GM18873 (cell line): ENCODE measurements around the gene ERGIC1.

Experiments
- ATAC-seq: cut with Tn5 transposase; IDR thresholded peaks from one replicate; pipeline ENCODE4 v1.9.1; 2021; ENCODE audit warnings: mild to moderate bottlenecking, moderate library complexity, moderate number of reproducible peaks; ENCODE audit not compliant: unreplicated experiment, low FRiP score

Gene ERGIC1

DNA sequence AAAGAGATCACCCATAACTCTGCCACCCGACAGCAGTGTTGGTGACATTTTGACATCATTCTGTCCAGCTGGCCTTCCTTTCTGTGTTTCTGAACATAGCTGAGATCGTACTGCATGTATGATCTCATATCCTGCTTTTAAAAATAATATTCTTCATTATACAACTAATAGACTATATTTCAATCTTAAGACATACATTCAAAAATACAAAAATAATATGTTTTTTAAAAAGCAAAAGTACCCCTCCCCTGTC lies 77.5 kb downstream of the ERGIC1 start:
- ATAC-seq, result no peak

DNA sequence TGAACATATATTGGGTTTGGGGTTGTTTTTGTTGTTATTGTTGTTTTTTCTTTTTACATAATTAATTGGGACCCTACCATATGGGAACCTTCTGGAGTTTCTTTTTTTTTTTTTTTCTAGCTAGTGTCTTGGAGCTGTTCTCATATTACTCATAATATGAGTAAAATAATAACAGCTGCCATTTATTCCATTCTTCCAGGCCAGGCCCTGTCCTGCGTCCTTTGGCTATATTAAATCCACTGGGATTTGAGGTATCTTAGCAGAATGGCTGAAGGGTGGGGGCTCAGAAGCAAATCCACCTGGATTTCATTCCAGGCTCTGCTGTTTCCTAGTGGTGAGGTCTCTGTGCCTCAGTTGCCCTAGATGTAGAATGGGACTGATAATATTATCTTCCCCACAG lies 77.9 kb downstream of the ERGIC1 start:
- ATAC-seq, result no peak

DNA sequence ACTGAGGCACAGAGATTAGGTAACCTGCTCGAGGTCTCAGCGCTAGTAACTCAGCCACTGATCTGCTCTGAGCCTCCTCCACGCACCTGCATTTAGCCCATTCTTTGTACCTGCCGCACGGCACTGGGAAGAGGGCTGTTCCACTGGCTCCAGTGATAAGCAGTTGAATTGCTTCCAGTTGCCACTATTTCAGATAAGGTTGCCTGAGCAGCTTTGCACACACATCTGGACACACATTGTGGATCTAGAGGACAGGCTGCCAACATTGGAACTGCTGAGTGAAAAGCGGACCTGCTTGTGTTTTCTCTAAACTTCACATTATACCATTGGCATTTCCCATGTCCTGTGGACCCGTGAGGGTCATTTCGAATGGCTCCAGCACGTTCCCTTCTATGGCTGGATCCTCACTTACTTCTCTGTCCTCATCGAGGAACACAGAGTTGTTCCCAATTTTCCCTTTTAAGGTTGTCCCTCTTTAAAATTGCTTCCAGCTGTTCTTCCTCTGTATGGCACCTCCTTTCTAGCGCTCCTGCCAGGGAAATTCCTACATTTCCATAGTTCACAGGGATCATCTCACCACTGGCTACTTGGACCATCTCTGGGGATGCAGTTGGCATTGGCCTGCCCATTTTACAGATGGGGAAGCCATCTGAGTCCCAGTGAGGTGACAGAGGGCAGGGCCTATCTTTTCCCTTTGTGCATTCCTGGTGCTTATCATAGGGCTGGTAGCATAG lies 79.2 kb downstream of the ERGIC1 start:
- ATAC-seq, result no peak

DNA sequence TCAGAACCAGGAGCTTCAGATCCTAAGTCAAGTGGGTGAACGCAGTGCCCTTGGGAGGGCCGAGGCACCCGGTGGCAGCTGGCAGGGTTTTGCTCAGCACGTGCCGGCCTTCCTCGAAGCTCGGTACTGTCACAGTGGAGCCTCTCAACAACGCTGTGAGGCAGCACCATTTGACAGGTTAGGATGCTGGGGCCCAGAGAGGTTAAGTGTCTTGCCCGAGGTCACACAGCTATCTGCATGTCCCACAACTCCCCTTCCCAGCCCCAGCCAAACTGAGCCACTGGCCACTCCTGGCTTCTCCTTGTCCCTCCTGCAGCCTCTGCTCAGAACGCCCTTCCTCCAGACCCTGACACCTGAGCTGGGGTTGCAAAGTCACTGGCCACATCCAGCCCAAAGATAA lies 81.5 kb downstream of the ERGIC1 start:
- ATAC-seq, result no peak

DNA sequence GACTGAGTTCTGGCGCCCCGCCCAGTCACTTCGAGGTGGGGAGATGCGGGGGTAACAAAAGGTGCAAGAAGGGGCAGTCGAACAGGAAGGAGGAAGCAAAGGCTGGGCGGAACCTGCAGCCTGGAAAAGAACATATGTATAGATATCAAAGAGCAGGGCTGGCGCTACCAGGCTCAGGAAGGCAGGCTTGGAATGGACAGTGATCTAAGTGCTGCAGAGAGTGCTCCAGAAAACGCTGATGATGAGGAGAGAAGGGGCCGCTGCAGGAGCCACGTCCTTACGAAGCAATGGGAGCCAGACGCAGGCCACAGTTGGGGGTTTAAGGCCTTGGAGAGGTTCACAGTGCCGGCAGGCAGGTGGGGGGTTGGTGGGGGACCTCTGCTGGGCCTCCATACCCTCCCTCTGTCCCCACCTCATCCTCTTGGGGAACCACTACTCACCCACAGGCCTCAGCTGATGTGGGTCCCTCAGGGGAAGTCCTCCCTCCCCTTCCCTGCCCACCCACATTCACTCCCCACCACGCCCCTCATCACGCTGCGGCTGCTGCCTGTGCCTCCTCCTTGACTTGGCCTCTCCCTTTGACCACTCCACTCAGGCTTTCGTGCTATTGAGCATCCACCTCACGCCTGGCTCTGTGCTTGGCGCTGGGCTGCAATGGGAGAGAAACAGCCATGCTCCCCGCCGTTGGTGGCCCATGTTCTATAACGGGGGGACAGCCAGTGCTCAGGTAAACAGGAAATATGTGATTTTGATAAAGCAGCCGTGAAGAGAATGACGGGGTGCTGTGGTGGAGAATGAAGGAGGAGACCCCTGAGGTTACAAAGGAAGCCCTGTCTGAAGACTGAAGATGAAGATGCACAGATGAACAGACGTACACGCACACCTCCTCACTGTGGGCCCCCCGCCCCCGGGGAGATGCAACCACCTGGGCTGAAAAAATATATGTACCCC lies 84.6 kb downstream of the ERGIC1 start:
- ATAC-seq, result no peak

DNA sequence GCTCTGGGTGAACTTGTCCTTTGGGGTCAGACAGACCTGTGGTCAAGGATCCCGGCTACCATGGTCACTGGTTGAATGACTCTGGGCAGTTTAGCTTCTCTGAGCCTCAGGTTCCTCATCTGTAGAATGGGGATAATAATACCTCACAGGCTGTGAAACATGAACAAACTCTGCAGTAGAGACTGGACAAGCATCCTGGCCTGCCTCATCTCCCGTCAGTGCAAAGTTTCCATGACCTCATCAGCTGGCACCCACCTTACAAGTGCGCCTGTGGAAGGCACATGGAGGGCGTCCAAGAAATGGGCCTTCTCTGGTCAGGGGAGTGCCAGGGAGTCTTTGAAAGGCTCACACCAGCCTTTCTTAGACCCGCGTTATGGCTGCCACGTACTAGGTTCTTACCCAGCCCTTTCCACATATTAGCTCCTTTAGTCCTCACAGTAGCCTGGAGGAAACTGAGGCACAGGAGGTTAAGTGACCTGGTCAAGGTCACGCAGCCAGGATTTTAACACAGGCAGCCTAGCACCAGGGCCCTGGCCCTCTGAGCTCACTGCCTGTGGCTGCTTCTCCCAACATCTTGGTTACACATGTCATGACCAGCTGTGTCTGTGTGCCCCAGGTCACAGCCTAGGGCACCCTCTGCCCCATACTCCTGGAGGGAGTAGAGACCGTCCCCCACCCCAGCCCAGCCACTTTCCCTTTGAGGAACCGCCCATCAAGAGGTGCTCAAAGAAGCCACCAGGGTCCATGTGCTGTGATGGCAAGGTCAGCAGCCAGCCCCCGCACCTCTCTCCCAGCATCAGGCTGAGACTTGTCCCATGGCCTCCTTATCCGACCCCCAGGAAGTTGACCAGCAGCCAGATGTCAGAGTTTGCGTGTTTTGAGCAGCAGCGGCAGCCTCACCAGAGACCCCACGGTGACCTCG lies 85.7 kb downstream of the ERGIC1 start:
- ATAC-seq, result no peak

DNA sequence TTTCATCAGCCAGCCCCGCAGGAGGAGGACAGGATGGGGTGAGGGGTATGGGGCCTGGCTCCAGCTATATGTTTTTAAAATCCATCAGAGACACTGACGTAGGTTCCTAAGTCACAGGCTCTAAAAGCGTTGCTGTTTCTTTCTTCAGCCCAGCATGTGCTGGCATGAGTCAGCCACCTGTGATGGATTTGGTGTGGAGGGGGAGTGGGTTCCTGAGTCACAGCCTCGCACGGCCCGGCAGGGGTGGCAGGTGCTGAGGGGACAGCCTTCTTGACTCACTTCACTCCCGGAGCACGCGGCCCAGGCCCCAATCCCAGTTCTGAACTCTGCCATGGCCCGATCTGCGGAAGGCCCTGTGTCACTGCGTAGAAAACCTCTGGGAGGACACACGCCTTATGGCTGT lies 86.4 kb downstream of the ERGIC1 start:
- ATAC-seq, result no peak

DNA sequence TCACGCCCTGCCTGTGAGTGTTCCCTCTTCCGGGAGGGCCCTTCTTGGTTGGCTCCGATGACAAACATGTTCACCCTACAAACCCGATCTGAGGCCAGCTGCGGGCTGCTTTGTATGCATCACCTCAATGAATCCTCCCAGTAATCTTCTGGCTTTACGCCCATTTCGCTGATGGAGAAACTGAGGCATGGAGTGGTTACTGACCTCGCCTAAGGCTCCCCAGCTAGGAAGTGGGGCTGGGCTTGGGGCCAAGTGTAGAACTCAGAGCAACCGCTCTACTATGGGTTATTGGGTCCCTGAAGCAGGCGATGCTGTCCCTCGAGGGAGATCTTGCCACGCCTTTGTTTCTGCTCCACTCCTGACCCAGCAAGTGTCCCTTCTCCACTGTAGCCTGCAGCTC lies 86.9 kb downstream of the ERGIC1 start:
- ATAC-seq, result no peak

DNA sequence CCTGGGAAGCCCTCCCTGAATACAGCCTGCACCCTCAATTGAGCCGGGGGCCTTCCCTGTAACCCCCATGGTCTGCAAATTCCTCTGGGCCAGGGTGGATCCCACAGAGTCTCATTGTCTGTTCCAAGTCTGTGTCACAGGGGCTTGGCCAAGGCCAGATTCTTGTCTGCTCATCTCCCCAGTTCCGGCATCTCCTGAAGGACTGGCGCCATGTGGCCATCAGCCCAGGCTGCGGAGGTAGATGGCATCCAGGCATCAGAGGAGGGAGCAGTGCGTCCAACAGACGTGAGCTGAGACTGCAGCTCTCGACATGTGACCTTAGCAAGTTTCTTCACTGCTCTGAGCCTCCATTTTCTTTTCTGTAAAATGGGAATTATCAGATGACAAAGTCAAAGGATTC lies 87.9 kb downstream of the ERGIC1 start:
- ATAC-seq, result no peak

DNA sequence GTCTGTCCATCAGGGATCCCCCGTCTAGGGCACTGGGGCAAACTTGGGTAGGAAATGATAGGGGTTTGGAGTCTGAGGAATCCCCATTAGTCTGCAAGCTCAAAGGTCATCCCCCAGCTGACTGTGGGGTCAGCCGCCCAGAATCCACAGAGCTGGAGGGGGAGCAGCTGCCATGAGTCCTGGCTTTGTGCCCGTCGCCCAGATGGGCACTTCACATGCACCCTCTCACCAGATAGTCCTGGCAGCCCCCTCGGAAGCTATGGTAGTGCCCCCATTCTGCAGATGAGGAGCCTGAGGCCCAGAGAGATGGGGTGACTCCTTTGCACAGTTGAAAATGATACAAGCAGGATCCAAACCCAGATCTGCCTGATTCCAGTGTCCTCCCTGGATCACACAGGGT lies 89.5 kb downstream of the ERGIC1 start:
- no peak for ATAC-seq

DNA sequence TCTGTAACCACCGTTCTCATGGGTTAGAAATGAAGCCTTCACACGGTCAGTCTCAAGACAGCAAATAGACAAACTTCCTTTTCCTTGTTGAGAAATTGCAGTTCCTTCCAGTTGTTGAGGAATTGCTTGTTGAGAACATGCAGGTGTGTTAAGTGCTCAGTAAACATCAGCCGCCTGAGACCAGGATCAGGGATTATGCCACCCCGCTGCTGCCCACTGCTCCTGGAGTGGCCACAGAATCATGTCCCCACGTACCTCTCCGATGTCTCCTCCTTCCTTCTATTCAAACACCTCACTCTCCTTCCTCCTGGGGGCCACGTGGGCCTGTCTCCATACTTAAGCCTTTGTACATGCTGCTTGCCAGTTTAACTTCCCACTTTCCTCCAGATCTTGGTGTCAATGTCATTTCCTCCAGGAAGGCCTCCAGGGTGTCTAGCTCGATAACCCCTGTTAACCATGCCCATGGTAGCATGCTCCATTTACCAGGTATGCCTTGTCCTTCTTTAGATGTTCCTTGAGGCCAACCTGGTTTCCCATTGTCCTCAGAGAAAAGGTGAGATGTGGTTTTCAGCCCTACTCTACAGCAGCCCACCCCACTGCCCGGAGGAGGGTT lies 91.4 kb downstream of the ERGIC1 start:
- no peak for ATAC-seq

DNA sequence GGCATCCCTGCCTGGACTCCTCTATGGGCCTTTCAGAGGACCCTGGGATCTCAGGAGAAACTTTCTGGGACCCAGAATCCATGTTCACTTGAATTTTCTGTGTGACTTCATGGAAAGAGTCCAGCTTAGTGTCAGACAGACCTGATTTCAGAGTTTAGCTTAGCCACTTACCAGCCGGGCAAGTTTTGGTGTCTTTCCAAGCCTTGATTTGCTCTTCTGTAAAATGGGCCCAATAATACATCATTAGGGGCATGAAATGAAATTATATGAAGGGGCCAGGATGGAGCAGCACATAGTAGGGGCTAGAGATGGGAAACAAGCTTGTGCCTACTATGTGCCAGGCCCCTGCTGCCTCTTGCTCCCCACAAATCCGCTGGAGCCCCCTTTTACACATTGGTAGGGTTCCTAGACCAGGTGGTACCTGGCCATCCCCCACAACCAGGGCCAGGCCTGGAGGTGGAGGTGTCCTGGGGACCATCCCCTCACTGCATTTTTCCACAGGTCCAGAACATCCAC lies 92.0 kb downstream of the ERGIC1 start:
- no peak for ATAC-seq

DNA sequence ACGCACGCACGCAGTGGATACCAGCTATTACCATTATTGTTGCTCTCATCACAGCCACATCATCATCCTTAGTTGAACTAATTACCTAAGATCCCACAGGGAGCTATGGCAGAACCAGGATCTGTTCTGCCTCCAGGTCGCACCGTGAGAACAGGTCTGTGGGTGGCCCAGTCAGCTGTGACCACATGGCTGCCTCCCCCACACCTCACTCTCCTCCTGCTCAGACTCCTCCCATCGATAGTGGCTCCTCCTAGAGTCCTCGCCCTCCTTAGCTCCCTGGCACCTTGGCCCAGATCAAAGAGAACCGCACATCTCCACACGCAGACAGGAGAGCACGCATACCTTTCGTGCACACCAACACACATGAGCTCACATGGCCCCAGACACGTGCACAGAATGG lies 92.7 kb downstream of the ERGIC1 start:
- no peak for ATAC-seq

DNA sequence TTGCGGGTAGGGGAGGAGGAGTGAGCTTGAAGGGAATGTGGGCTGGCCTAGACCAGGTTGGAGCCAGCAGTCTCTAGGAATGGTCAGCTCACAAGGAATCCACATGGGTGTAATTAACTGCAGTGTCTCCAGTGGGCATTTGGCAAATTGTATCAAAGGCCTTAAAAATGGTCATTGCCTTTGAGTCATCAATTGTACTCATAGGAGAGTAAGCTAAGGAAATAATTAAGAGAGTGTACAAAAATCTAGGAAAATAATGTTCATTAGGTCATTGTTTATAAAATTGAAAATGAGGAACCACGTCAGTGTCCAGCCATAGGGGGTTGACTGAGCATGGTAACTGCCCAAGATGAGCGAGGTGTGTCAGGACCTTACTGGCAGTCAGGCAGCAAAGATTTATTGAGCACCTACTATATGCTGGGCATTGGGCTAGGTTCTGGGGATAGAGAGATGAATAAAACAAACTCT lies 95.4 kb downstream of the ERGIC1 start:
- no peak for ATAC-seq

DNA sequence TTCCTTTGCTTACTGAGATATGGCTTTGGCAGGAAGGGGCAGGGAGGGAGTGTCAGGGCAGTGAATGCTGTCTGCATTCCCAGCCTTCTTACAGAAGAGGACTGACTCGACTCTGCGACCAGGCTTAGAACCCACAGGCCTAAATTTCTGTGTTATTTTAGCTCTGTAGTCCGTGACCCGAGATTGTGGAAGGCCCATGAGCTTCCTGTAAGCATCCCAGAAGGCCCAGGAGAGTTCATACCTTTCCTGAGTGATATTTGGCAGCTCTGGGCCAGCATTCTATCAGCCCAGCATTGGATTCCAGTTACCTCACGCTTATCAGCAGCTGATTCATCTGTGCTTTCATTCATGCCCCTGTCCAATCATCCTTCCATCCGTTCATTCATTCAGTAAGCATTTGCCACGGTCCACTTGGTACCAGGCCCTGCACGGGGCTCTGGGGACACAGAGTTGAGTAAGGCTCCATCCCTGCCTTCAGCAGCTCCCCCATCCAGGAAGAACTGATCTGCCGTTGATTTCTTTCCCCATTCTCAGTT lies 97.0 kb downstream of the ERGIC1 start:
- no peak for ATAC-seq

DNA sequence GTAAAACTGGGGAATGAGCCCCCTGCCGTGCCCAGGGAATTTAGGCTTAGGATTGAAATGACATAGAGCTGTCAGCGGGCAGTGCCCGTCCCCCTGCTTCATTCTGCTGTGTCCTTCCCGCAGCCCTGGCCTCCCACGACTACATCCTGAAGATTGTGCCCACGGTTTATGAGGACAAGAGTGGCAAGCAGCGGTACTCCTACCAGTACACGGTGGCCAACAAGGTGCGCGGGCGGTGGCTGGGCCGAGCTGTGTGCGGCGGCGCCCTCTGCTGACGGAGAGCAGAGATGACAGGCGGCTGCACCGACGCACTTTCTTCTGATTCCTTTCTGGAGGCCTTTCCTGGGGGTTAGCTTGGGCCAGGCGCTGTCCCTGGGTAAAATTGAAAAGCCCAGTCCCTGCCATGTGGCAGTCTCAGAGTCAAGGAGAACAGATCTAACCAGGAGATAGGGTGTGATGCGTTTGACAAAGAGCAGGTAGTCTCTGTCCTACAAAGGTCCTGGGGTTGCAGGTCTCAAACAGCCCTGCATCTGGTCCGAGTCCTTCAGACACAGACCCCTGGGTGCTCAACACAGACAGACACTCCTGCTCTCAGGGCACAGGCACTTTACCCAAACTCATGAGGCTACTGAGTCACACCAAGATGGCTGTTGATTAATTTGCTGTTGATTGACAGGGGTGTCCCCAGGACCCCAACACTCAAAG lies 98.4 kb downstream of the ERGIC1 start:
- no peak for ATAC-seq

DNA sequence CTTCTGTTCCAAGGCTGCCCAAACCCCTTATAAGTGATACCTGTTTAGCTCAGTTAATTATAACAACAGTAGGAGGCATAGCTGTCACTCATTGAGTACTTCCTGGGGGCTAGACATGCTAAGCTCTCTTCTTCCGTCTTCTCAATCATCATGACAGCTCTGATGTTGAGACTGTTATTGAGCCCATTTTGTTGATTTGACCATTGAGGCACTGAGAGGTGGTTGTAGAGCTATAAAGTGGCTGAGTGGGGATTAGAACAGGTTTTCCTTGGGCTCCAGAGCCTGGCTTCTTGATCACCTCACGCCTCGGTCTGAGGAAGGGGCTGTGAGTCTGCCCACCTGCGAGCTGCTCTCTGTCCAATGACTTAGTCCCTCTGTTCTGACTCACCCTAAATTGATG lies 99.2 kb downstream of the ERGIC1 start:
- ATAC-seq, result no peak

DNA sequence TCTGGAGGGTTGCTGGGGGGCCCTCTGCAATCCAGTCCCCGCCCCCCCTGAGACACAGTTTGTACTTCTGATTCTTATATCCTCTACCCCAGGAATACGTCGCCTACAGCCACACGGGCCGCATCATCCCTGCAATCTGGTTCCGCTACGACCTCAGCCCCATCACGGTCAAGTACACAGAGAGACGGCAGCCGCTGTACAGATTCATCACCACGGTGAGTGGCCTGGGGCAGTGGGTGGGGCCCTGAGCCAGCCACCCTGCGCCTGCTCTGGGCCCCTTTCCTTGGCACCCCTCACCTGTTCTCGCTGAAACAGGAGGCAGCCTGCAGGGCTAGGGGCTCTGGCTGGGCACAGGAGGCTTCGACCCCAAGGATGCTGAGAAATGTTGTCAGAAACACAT lies 101.0 kb downstream of the ERGIC1 start:
- no peak for ATAC-seq

DNA sequence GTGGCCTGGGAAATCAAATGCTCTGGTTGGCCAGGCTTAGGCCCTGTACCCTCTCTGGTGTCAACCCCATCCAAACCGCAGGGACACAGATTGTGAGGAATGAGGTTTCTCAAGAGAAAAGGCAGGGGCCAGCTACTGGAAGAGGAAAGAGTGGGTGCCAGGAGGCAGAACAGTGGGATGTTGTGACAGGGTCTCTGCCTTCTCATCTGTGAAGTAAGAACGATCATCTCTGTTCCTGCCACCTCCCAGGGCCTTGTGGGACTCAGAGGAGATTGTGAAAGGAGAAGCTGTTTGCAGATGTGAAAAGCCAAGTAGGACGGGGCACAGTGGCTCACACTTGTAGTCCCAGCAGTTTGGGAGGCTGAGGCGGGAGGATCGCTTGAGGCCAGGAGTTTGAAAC lies 102.3 kb downstream of the ERGIC1 start:
- ATAC-seq, result no peak
